GM10266 (cell line): ENCODE results near the gene PHF13.

Experiments
- DNase-seq: peaks from one replicate; pipeline ENCODE4 v3.0.0; 2012; ENCODE audit errors: extremely low spot score
- TF ChIP-seq, protein P1 (sequence below): IDR thresholded peaks from 2 replicates; pipeline ENCODE4 v1.5.1; 2012; ENCODE audit warnings: mild to moderate bottlenecking, low read depth; ENCODE audit not compliant: control insufficient read depth, insufficient read depth; ENCODE audit errors: missing control alignments

The PHF13 gene

DNA sequence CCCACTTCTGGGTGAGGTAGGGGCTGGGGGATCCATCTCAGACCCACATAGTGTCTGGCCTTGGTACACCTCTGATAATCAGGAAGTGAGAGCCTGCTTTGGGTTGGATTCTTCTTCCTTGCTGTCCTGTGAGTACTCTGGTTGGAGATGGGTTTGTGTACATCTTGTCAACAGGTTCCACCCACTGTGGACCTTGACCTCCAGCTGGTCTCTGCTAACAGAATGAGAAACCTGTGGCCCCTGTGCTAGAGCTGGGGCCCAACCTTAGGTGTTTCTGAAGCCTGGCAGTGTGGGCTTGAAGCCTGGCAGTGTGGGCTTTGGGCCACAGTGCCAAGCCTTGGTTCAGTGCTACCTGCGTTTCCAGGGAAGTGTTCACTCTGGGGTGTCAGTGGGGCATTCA is 31.2 kb upstream of the PHF13 start:
- DNase-seq: peak; percentile 12
- TF ChIP-seq, protein P1, sequence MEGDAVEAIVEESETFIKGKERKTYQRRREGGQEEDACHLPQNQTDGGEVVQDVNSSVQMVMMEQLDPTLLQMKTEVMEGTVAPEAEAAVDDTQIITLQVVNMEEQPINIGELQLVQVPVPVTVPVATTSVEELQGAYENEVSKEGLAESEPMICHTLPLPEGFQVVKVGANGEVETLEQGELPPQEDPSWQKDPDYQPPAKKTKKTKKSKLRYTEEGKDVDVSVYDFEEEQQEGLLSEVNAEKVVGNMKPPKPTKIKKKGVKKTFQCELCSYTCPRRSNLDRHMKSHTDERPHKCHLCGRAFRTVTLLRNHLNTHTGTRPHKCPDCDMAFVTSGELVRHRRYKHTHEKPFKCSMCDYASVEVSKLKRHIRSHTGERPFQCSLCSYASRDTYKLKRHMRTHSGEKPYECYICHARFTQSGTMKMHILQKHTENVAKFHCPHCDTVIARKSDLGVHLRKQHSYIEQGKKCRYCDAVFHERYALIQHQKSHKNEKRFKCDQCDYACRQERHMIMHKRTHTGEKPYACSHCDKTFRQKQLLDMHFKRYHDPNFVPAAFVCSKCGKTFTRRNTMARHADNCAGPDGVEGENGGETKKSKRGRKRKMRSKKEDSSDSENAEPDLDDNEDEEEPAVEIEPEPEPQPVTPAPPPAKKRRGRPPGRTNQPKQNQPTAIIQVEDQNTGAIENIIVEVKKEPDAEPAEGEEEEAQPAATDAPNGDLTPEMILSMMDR: no peak

DNA sequence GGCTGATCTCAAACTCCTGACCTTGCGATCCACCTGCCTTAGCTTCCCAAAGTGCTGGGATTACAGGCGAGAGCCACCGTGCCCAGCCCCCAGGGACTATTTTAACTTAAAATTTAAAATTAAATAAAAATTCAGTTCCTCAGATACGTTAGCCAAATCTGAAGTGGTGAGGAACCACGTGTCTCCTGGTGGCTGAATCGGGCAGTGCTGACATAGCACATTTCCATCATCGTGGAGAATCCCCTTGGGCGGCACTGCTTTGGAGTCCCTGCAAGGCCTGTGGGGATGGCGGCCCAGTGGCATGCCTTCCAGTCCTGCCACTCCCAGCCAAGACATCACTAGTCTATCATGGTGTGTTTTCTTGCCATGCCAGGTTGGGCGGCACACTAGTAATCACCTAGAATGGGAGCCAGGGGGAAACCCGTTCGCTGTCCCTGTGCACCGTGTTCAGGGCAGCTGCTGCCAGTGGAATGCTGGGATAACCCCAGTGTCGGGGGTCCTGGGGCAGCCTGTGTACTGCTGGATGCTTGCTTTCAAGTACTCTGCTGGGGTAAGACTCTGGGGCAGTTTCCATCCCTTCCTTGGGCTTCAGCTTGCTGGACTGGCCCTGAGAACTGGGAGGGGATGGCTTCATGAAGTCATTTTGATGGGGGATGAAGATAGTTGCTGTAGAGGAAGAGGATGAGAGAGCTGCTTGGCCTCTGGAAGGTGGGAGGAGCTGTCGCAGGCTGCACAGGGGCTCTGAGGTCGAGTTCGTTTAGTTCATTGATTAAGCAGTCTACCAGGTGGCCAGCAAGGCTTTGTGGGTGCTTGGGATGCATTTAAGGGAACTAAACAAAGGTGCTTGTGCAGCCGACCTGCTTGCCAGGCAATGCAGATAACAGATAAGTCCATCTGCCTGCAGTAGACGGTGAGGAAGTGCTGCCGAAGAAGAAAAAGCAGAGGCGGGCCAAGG is 29.1 kb upstream of the PHF13 start:
- peak; percentile 5 for DNase-seq
- TF ChIP-seq, protein P1: no peak

DNA sequence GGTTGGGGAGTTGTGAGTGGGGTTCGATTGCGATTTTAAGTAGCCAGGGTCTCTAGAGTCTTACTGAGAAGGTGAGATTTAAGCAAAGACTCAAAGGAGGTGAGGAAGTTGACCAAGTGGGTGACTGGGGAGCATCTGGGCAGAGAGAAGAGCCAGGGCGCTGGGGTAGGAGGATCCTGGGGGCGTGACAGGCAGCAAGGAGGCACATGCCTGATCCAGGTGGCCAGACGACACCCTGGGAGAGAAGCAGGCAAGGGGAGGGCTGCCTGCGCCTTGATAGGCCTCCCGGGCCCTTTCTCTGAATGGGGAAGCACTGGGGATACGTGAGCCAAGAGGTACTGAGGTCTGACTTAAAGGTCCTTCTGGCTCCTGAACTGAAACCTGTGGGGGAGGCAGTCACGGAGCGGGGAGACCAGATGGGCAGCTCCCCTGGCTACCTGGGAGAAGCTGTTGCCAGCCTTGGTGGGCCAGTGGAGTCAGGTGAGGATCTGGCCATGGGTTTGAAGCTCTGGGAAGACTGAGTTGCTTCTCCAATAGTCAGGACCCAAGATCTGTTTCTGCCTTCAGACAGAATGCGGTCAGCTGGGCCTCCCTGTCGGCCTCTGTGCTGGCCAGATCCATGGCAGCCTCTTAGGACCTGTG is 28.3 kb upstream of the PHF13 start:
- TF ChIP-seq, protein P1: no peak
- DNase-seq: peak; percentile 8

DNA sequence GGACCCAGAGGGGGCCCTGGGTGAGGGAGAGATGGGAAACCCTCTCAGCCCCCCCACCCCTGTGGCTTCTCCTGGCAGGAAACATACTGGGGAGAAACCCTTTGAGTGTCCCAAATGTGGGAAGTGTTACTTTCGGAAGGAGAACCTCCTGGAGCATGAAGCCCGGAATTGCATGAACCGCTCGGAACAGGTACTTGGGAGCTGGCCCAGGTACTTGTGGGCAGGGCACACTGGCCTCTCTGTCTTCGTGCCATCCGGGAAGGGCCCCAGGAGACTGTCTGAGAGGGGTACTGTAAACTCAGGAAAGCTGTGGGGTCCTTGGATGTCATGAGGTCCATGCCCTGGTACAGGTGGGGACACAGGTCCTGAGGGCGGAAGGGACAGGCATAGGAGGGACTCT is 27.7 kb upstream of the PHF13 start:
- TF ChIP-seq, protein P1: no peak
- peak; percentile 11 for DNase-seq

DNA sequence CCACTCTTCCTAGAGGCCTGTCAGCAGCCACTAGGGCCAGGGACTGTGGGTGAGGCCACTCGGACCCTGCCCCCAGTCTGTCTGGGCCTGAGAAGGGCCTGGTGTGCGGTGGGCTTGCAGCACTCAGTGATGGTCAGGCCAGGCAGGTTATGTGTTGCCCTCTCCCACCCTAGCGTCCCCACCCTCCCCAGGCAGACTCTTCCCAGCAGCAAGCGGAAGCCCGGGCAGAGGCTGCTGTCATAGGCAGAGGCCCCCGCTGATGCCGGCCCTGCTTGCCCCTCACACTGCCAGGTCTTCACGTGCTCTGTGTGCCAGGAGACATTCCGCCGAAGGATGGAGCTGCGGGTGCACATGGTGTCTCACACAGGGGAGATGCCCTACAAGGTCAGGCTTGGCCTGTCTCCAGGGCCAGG is 27.1 kb upstream of the PHF13 start:
- DNase-seq: no peak
- TF ChIP-seq, protein P1: no peak

DNA sequence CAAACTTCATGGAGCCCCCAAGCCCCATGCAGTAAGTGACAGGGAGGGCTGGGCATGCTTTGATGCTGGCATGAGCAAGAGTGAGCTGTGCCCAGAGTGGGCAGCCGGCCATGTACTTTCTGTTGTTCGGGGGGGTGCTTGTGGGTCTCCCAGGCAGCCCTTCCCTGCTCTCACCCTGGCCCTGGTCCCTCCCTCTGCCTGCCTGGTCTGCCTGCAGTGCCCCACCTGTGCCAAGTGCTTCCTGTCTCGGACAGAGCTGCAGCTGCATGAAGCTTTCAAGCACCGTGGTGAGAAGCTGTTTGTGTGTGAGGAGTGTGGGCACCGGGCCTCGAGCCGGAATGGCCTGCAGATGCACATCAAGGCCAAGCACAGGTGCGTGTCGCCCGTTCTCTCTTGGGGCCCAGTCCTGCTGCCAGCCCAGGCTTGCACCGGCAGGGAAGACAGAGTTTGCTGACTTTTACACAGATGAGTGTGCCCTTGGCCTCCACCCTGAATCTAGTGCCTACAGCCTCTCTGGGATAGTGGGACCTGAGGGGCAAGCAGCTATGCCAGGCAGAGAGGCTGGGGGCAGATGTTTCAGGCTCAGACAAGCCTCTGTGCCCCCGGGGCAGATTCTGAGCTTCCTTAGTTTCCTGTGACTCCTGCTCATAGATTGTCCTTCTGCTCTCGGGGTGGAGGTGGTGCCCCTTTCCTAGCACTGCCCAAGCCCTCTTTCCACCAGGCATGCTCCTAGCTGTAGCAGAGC is 26.1 kb upstream of the PHF13 start:
- TF ChIP-seq, protein P1: no peak

More for the DNA sequence above, 26.1 kb upstream of the PHF13 start:
- DNase-seq: no peak
